NOMO-1 treated with dmso at 0.1 percent for 144 hours (cell line): ENCODE results near the gene FCF1.

Experiments
- DNase-seq: peaks from one replicate; lab custom pipeline; 2025; ENCODE audit not compliant: unreplicated experiment; lab: John Stamatoyannopoulos, UW

The FCF1 gene

DNA sequence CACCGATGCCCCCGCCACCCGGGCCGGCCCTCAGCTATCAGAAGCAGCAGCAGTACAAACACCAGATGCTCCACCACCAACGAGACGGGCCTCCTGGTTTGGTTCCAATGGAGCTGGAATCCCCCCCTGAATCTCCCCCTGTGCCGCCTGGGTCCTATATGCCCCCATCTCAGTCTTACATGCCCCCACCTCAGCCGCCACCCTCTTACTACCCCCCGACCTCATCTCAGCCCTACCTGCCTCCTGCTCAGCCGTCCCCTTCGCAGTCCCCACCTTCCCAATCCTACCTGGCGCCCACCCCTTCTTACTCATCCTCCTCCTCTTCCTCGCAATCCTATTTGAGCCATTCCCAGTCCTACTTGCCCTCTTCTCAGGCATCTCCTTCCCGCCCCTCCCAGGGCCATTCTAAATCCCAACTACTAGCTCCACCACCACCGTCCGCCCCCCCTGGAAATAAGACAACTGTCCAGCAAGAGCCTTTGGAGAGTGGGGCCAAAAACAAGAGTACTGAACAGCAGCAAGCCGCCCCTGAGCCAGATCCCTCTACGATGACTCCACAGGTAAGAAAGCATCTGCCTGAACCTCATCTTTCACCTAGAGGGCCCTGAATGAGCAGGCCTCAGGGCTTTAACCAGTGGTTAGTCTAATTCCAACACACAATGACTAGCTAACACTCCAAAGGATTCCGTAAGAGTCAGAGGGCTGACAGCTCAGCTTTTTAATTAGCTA is 51.0 kb downstream of the FCF1 start:
- DNase-seq = no peak

DNA sequence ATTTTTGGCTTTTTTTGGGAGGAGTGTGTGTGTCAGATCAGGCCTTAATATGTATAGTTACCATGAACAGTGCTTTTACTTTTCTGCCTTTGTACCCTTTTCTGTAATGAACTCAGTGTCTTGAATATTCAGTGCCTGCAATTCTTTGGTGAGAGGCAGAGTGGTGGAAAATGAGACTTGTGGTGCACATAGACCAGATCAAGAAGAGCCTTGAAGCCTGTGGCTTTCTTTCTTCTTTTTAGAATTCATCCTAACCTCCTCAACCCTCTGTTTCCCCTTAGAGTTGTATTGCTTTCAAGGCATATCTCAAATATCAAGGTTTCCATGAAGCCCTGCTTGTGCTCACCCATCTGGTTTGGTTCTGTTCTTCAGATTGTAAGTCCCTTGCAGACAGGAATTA is 52.8 kb downstream of the FCF1 start:
- no peak for DNase-seq

DNA sequence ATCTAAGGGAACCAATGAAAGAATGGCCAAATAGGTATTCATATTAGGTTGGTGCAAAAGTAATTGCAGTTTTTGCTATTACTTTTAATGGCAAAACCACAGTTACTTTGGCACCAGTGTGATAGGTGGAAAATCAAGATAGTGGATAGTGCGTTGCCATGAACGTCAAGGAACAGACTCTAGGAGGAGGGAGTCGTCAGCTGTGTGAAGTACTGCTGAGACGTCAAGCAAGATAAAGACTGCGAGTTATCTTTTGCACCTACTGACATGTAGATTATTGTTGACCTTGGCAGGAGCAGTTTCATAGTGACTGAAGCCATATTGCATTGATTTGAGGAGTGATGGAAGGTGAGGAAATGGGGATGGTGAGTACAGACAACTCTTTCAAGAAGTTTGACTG is 58.5 kb downstream of the FCF1 start:
- DNase-seq = no peak

DNA sequence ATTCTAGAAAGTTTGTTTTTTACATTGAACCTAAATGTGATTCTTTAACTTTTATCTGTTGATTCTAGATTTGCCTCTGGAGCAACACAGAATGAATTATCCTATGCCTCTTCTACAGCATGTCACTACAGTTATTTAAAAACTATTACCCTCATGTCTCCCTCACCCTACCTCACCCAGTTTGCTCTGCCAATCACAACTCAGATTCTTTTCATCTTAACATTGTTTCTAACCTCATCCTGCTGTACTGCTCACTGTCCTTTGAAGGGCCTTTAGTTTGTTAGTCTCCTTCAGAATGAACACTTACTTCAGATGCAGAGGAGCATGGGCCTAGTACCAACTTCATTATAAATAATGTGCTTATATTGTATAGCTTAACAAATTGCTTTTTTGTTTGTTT is 71.7 kb downstream of the FCF1 start:
- DNase-seq = no peak

DNA sequence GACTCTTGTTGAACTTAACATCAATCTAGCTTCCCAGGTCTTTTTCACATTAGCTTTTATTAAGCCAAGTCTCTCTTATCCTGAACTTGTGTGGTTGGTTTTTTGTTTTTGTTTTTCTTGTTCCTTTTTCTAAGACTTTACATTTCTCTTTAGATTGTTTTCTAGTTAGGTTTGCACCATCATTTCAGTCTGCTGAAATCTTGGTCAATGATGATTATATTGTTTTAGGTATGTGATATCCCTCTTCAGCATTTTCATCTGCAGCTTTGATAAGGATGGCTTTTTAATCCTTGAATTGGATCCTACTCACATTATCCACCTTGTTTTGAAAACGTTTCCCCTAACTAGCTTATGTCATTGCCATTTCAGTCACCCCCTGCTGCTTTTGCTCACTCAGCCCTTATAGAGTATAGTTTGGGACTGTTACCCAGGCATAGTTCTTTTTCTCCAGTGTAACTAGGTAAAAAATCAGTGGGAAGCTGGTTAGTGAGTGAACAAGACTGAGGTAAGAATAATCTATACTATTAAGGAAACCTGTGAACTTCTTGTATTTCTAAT is 72.2 kb downstream of the FCF1 start:
- no peak for DNase-seq

DNA sequence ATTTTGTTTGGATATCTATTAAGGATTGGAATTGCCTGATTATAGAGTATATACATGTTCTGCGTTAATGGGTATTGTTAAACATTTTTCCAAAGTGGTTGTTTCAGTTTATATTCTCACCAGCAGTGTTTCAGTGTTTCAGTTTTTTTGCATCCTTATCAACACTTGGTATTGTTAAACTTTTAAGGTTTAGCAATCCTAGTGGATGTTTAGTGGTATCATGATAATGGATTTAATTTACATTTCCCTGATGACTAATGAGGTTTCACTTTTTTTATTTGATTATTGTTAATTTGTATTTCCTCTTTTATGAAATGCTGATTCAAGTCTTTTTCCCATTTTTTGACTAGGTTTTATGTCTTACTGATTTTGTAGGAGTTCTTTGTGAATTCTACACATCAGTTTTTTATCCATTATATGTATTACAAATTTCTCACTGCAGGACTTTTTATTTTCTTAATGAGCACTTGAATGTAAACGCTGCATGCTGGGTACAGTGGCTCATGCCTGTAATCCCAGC is 73.9 kb downstream of the FCF1 start:
- no peak for DNase-seq
